ENCODE data around the gene SS18L1. TPM values are rescaled to one million over a fixed set of nuclear protein-coding genes. Genes with fewer than 3 reads are reported as not detected.

The SS18L1 gene
- total RNA-seq, 4 donors from 2014 or later, result 14.7 to 23.2 (median 22.1) TPM

- Histone ChIP-seq H3K9me3 (no peaks in the 10 kb centered on the region), H3K4me3 (no peak overlapping the region), H3K36me3 (no peaks in the 10 kb centered on the region), H3K27me3 (no peaks in the 10 kb centered on the region), H3K4me1 (peaks cover 5 to 12% (median 8%) of the 10 kb centered on the region in 4 donors), H3K27ac (no peak overlapping the region)
- no peak for DNase-seq
- WGBS, 2 donors (ENCODE audit: low coverage in 1 of 2), result 80 to 86% methylated on average over 9 to 24 of the region's 24 CpGs
- TF ChIP-seq POLR2A (IDR thresholded peaks at IDR 0.05), result no peak
- no peak for TF ChIP-seq POLR2AphosphoS5 (IDR thresholded peaks at IDR 0.05)
- TF ChIP-seq CTCF (IDR thresholded peaks at IDR 0.05), result no peak
- no peak for TF ChIP-seq EP300 (IDR thresholded peaks at IDR 0.05; ENCODE audit: low read depth)
- in situ Hi-C loops (cut with MboI; ENCODE audit: low pct_ligation_motif_present in 1 of 4, low pct_unique_long_range_greater_than_20kb in 1 of 4, low sequenced_read_pairs in 3 of 4) (loop anchor here in 2 of 4 donors (10.0 kb wide), 2 partner anchors 125 to 135 kb away; no protein-coding TSS in a partner anchor), intact Hi-C loops (cut with DNase I; ENCODE audit: low total_unique reads) (no loop called here)
Observed at GRCh38 chr20:62149532-62150309, 6.2 kb downstream of the SS18L1 start.

- intact Hi-C loops (cut with DNase I; ENCODE audit: low total_unique reads) (no loop called here), in situ Hi-C loops (cut with MboI; ENCODE audit: low pct_ligation_motif_present in 1 of 4, low pct_unique_long_range_greater_than_20kb in 1 of 4, low sequenced_read_pairs in 3 of 4) (no loop called here)
- Histone ChIP-seq H3K4me3 (no peak overlapping the region), H3K27me3 (no peaks in the 10 kb centered on the region), H3K27ac (no peak overlapping the region), H3K36me3 (no peaks in the 10 kb centered on the region), H3K9me3 (no peaks in the 10 kb centered on the region), H3K4me1 (peaks cover 0 to 7% (median 3%) of the 10 kb centered on the region in 4 donors)
- no peak for TF ChIP-seq POLR2A (IDR thresholded peaks at IDR 0.05)
- TF ChIP-seq EP300 (IDR thresholded peaks at IDR 0.05; ENCODE audit: low read depth), result no peak
- no peak for TF ChIP-seq CTCF (IDR thresholded peaks at IDR 0.05)
- no peak for TF ChIP-seq POLR2AphosphoS5 (IDR thresholded peaks at IDR 0.05)
- 96 to 100% methylated on average over 1 to 11 of the region's 11 CpGs for WGBS, 2 donors (ENCODE audit: low coverage in 1 of 2)
- DNase-seq, result no peak
Observed at GRCh38 chr20:62150310-62150575, 6.7 kb downstream of the SS18L1 start.

- TF ChIP-seq CTCF (IDR thresholded peaks at IDR 0.05) (no peak), POLR2AphosphoS5 (IDR thresholded peaks at IDR 0.05) (no peak), EP300 (IDR thresholded peaks at IDR 0.05; ENCODE audit: low read depth) (no peak), POLR2A (IDR thresholded peaks at IDR 0.05) (no peak)
- in situ Hi-C loops (cut with MboI; ENCODE audit: low pct_ligation_motif_present in 1 of 4, low pct_unique_long_range_greater_than_20kb in 1 of 4, low sequenced_read_pairs in 3 of 4) (no loop called here), intact Hi-C loops (cut with DNase I; ENCODE audit: low total_unique reads) (no loop called here)
- H3K9me3 ChIP-seq, result no peaks in the 10 kb centered on the region
- WGBS, 2 donors (ENCODE audit: low coverage in 1 of 2), result 92 to 100% methylated on average over 1 to 8 of the region's 11 CpGs
- no peak overlapping the region for H3K27ac ChIP-seq
- H3K4me1 ChIP-seq, result peaks cover 0 to 3% (median 0%) of the 10 kb centered on the region in 4 donors
- H3K27me3 ChIP-seq, result no peaks in the 10 kb centered on the region
- no peak overlapping the region for H3K4me3 ChIP-seq
- no peaks in the 10 kb centered on the region for H3K36me3 ChIP-seq
- no peak for DNase-seq
Observed at GRCh38 chr20:62151225-62151624, 7.7 kb downstream of the SS18L1 start.

- H3K27ac ChIP-seq, result no peak overlapping the region
- peaks cover 0 to 5% (median 0%) of the 10 kb centered on the region in 4 donors for H3K4me1 ChIP-seq
- H3K27me3 ChIP-seq, result no peaks in the 10 kb centered on the region
- H3K9me3 ChIP-seq, result no peaks in the 10 kb centered on the region
- in situ Hi-C loops (cut with MboI; ENCODE audit: low pct_ligation_motif_present in 1 of 4, low pct_unique_long_range_greater_than_20kb in 1 of 4, low sequenced_read_pairs in 3 of 4), result no loop called here
- no peak for TF ChIP-seq EP300 (IDR thresholded peaks at IDR 0.05; ENCODE audit: low read depth)
- no peak for TF ChIP-seq POLR2A (IDR thresholded peaks at IDR 0.05)
- no peak for TF ChIP-seq CTCF (IDR thresholded peaks at IDR 0.05)
- no peak for TF ChIP-seq POLR2AphosphoS5 (IDR thresholded peaks at IDR 0.05)
- no peak overlapping the region for H3K4me3 ChIP-seq
- intact Hi-C loops (cut with DNase I; ENCODE audit: low total_unique reads), result no loop called here
- WGBS, 2 donors (ENCODE audit: low coverage in 1 of 2), result 84% methylated on average over 23 of the region's 23 CpGs; no CpG with 5 or more reads in 1 of the 2 donors
- H3K36me3 ChIP-seq, result no peaks in the 10 kb centered on the region
- DNase-seq, result no peak
Observed at GRCh38 chr20:62151835-62152364, 8.3 kb downstream of the SS18L1 start.
